ENCODE data around the gene KLHL33. TPM values are rescaled to one million over a fixed set of nuclear protein-coding genes. Genes with fewer than 3 reads are reported as not detected.
"Not testable (repeated sequence)": the region's sequence is repeated elsewhere in the genome, so short reads cannot be mapped to it uniquely, and the experiment has no call there.

The KLHL33 gene
- total RNA-seq, 2 experiments from 2014 or later: 0.12 TPM; not detected in 1

- H3K36me3 Mint-ChIP-seq: peaks cover 35% of the 10 kb centered on the region
- H3K4me3 Mint-ChIP-seq: peak overlapping the region; percentile 89
- no peaks in the 10 kb centered on the region for H3K27me3 Mint-ChIP-seq
- intact Hi-C loops (cut with micrococcal nuclease): loop anchor here (1.0 to 2.0 kb wide), 9 partner anchors 8 to 213 kb away; partner anchors contain the start of genes APEX1, CCNB1IP1, PARP2 and PIP4P1
- ChIA-PET POLR2A (interaction anchor here (1.0 to 5.0 kb wide), 10 partner anchors 7 to 137 kb away, joined by 3 to 66 read pairs (median 8); partner anchors contain the start of genes APEX1, CCNB1IP1, OSGEP and PARP2), CTCF (interaction anchor here (0.7 to 2.3 kb wide), 2 partner anchors 13 to 162 kb away, joined by 3 to 12 read pairs; partner anchors contain the start of genes APEX1 and OSGEP)
- no peak for DNase-seq
- no peaks in the 10 kb centered on the region for H3K9me3 Mint-ChIP-seq
- H3K27ac Mint-ChIP-seq: peak overlapping the region; percentile 99
- H3K4me1 Mint-ChIP-seq (ENCODE audit: low read depth): peaks cover 33% of the 10 kb centered on the region
Measured at GRCh38 chr14:20468764-20469241, 32.8 kb upstream of the KLHL33 start.

GRCh38 chr14:20461225-20462141, 25.5 kb upstream of the KLHL33 start, which contains the start of gene PIP4P1:
Gene PIP4P1 (minus strand): TSS chr14:20461434. CDS start chr14:20461325, 109 bp downstream.
- H3K4me1 Mint-ChIP-seq (ENCODE audit: low read depth): peaks cover 33% of the 10 kb centered on the region
- H3K27ac Mint-ChIP-seq: peak within 1 kb of the TSS; percentile 93
- intact Hi-C loops (cut with micrococcal nuclease): loop anchor here (1.0 to 5.0 kb wide), 7 partner anchors 8 to 806 kb away; partner anchors contain the start of genes HNRNPC, PARP2 and PNP
- H3K9me3 Mint-ChIP-seq: no peaks in the 10 kb centered on the region
- POLR2A ChIA-PET: interaction anchor here (0.6 to 4.5 kb wide), 7 partner anchors 8 to 626 kb away, joined by 3 to 37 read pairs (median 5); partner anchors contain the start of genes PARP2 and PNP
- H3K4me3 Mint-ChIP-seq: peak within 1 kb of the TSS; percentile 91
- DNase-seq: peak; percentile 99
- peaks cover 24% of the 10 kb centered on the region for H3K36me3 Mint-ChIP-seq
- CTCF ChIA-PET: interaction anchor here (1.0 to 2.6 kb wide), 8 partner anchors 8 to 510 kb away, joined by 3 to 12 read pairs (median 4); partner anchors contain the start of genes PARP2 and PNP
- H3K27me3 Mint-ChIP-seq: no peaks in the 10 kb centered on the region

DNA sequence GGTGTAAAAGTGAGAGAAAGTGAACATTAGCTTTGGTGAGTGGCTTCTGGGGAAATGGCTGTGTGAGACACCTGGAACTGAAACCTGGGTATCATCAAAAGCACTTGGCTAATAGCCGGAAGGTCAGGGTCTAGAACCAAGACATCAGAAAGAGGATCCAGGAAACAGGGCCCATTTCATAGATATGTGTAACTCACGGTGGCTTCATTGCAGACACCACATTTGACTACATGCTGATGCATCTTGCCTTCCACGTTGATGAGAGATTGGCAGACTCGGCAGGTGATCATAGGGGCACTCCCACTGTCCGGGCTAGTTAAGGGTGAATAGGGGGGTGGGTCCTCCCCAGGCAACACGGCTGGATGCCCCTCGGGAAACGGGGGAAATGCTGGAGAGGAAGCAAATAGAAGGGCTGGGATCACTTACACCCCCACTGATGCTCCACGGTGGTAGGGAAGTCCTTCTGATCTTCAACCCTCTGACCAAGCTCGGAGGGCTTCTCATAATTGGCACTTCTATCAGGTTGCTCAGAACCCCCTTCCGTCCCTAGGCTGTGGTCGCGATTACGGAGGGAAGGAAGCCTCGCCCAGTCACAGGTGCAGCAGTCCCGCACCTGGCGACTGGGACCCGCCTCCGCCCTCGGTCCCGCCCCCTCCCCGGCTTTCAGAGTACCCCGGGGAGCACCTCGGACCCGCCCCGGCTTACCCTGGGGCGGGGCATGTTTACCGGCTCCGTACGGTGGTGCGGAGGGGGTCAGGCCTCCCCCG, 24.7 kb upstream of the KLHL33 start:
- H3K27me3 Mint-ChIP-seq: no peaks in the 10 kb centered on the region
- H3K4me1 Mint-ChIP-seq (ENCODE audit: low read depth): peaks cover 33% of the 10 kb centered on the region
- H3K9me3 Mint-ChIP-seq: no peaks in the 10 kb centered on the region
- POLR2A ChIA-PET: interaction anchor here (0.6 to 4.5 kb wide), 7 partner anchors 9 to 627 kb away, joined by 3 to 37 read pairs (median 5); partner anchors contain the start of genes PARP2 and PNP
- peak overlapping the region; percentile 93 for H3K27ac Mint-ChIP-seq
- H3K36me3 Mint-ChIP-seq: peaks cover 24% of the 10 kb centered on the region
- intact Hi-C loops (cut with micrococcal nuclease): loop anchor here (1.0 to 5.0 kb wide), 7 partner anchors 9 to 807 kb away; partner anchors contain the start of genes HNRNPC, PARP2 and PNP
- H3K4me3 Mint-ChIP-seq: peak overlapping the region; percentile 91
- DNase-seq: peak; percentile 67
- CTCF ChIA-PET: interaction anchor here (1.0 to 2.6 kb wide), 6 partner anchors 9 to 230 kb away, joined by 3 to 12 read pairs (median 4); partner anchors contain the start of genes PARP2 and PNP

DNA sequence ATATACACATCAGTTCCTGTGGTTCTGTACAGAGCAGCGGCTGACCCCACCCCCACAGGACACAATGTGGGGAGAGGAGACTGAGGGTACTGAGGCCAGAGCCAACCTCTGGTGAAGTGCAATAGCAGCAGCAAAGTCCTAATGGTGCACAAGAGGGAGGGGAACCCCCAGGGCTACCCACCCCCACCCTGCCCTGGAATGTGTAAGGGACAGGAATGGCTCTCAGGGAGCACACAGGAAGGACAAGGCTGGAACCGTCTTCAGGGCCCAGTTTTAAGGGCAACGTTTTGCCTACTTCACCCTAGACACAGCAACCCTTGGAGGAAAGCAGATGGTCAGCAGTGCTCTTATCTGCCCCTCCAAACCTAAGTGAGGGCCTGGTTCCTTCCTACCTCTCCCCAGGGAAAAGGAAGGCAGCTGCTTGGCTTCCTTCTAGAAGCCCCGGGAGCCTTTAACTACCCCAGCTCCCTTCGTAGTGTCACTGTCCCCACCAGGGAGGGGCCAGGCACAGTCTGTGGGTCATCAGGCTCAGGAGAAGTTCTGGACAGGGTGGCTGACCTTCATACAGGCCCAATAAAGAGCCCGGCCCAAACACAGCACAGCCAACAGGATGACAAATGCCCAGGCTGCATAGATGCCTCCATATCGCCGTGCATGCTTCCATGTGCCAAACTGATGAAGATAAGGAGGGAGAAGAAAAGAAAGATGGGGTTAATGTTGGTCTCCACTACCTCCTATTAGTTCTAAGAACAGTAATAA, 22.2 kb upstream of the KLHL33 start:
- H3K4me1 Mint-ChIP-seq (ENCODE audit: low read depth): peaks cover 37% of the 10 kb centered on the region
- intact Hi-C loops (cut with micrococcal nuclease): loop anchor here (10.0 kb wide), 1 partner anchor 647 kb away; the partner anchor contains the start of gene TMEM253
- no peak overlapping the region for H3K27ac Mint-ChIP-seq
- no peaks in the 10 kb centered on the region for H3K9me3 Mint-ChIP-seq
- no peak for DNase-seq
- ChIA-PET POLR2A (no interaction called here), CTCF (no interaction called here)
- H3K36me3 Mint-ChIP-seq: peaks cover 24% of the 10 kb centered on the region
- no peaks in the 10 kb centered on the region for H3K27me3 Mint-ChIP-seq
- no peak overlapping the region for H3K4me3 Mint-ChIP-seq

- Mint-ChIP-seq H3K27ac (no peak overlapping the region), H3K4me1 (ENCODE audit: low read depth) (peaks cover 40% of the 10 kb centered on the region), H3K9me3 (no peaks in the 10 kb centered on the region), H3K36me3 (peaks cover 30% of the 10 kb centered on the region), H3K4me3 (no peak overlapping the region), H3K27me3 (no peaks in the 10 kb centered on the region)
- DNase-seq: no peak
- intact Hi-C loops (cut with micrococcal nuclease): loop anchor here (10.0 kb wide), 1 partner anchor 648 kb away; the partner anchor contains the start of gene TMEM253
- ChIA-PET POLR2A (interaction anchor here (2.5 to 4.6 kb wide), 3 partner anchors 13 to 114 kb away, joined by 16 to 66 read pairs (median 42); partner anchors contain the start of genes PARP2, PNP and TEP1), CTCF (no interaction called here)
Measured at GRCh38 chr14:20456971-20457370, 21.0 kb upstream of the KLHL33 start.

DNA sequence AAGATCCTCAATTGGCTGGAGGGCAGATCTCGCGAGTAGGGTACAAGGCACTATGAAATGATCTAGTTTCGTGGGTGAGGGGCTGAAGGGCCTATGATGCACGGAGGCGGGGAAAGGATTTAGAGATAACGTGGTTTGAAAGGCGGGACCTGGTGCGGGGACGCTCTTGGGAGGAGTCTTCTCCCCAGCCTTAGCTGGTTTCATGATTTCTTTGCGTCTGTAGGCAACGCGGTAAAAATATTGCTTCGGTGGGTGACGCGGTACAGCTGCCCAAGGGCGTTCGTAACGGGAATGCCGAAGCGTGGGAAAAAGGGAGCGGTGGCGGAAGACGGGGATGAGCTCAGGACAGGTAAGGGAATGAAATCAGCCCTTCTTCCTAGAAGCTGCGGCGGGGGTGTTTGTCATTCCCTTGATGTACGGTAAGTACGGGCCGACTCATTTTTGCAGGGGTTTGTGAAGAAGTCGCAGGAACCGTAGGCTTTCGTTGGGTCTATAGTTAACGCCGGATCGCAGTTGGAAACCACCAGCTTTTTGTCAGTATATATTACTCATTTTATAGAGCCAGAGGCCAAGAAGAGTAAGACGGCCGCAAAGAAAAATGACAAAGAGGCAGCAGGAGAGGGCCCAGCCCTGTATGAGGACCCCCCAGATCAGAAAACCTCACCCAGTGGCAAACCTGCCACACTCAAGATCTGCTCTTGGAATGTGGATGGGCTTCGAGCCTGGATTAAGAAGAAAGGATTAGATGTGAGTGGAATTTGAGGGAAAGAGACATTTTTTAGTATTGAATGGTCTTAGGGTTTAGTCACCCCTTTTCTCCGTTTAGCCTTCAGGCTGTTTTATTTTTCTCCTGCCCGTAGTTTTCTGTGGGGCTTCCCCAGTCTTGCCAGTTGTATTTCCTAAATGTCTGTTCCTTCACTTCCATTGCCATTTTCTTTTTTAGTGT, 19.7 kb upstream of the KLHL33 start:
- H3K9me3 Mint-ChIP-seq: no peaks in the 10 kb centered on the region
- intact Hi-C loops (cut with micrococcal nuclease): loop anchor here (1.0 to 10.0 kb wide), 8 partner anchors 14 to 649 kb away; partner anchors contain the start of genes CCNB1IP1, PARP2, PNP and TMEM253
- peaks cover 32% of the 10 kb centered on the region for H3K36me3 Mint-ChIP-seq
- CTCF ChIA-PET: interaction anchor here (0.7 to 4.3 kb wide), 9 partner anchors 11 to 515 kb away, joined by 3 to 29 read pairs (median 6); partner anchors contain the start of genes PARP2, PNP and TEP1
- POLR2A ChIA-PET: interaction anchor here (0.6 to 4.6 kb wide), 12 partner anchors 9 to 228 kb away, joined by 3 to 66 read pairs (median 6); partner anchors contain the start of genes PARP2, PNP and TEP1
- H3K4me3 Mint-ChIP-seq: no peak overlapping the region
- peak; percentile 70 for DNase-seq
- H3K27me3 Mint-ChIP-seq: no peaks in the 10 kb centered on the region
- H3K27ac Mint-ChIP-seq: no peak overlapping the region
- peaks cover 31% of the 10 kb centered on the region for H3K4me1 Mint-ChIP-seq (ENCODE audit: low read depth)

GRCh38 chr14:20454516-20455354, 18.8 kb upstream of the KLHL33 start, which contains the start of the genes APEX1 and OSGEP:
Gene APEX1 (plus strand): TSS chr14:20455226. CDS start chr14:20455646, 420 bp downstream.
Gene OSGEP (minus strand): TSS chr14:20454812. CDS start chr14:20454683, 129 bp downstream.
- intact Hi-C loops (cut with micrococcal nuclease): loop anchor here (1.0 to 10.0 kb wide), 9 partner anchors 15 to 650 kb away; partner anchors contain the start of genes CCNB1IP1, PARP2, PNP and TEP1
- peak within 1 kb of the TSS; percentile 13 for H3K4me3 Mint-ChIP-seq
- H3K27ac Mint-ChIP-seq: no peak within 1 kb of the TSS
- peaks cover 22% of the 10 kb centered on the region for H3K4me1 Mint-ChIP-seq (ENCODE audit: low read depth)
- ChIA-PET POLR2A (interaction anchor here (0.6 to 4.6 kb wide), 12 partner anchors 9 to 229 kb away, joined by 3 to 66 read pairs (median 6); partner anchors contain the start of genes PARP2, PNP and TEP1), CTCF (interaction anchor here (0.7 to 4.3 kb wide), 9 partner anchors 11 to 516 kb away, joined by 3 to 29 read pairs (median 6); partner anchors contain the start of genes PARP2, PNP and TEP1)
- H3K9me3 Mint-ChIP-seq: no peaks in the 10 kb centered on the region
- DNase-seq: peak; percentile 99
- H3K27me3 Mint-ChIP-seq: no peaks in the 10 kb centered on the region
- peaks cover 29% of the 10 kb centered on the region for H3K36me3 Mint-ChIP-seq

DNA sequence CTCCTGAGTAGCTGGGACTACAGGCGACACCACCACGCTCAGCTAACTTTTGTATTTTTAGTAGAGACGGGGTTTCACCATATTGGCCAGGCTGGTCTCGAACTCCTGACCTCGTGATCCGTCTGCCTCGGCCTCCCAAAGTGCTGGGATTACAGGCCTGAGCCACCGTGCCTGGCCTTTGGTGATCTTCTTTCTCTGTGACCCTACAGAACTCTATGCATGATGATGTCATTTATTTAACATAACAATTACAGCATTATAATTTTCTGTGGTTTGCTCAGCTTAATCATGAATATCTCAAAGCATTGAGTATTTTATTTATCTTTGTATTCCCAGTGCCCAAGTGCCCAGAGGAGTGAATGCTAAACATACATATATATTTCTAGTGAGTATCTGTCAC, 16.9 kb upstream of the KLHL33 start:
- not testable (repeated sequence) for H3K27ac Mint-ChIP-seq, H3K9me3 Mint-ChIP-seq, H3K27me3 Mint-ChIP-seq, DNase-seq
- intact Hi-C loops (cut with micrococcal nuclease): loop anchor here (10.0 kb wide), 1 partner anchor 652 kb away; the partner anchor contains the start of gene TMEM253
- ChIA-PET POLR2A (interaction anchor here (4.6 kb wide), 1 partner anchor 17 kb away, joined by 66 read pairs; the partner anchor contains the start of gene PNP), CTCF (interaction anchor here (0.6 to 4.3 kb wide), 2 partner anchors 37 to 1004 kb away, joined by 4 to 29 read pairs; no protein-coding TSS in a partner anchor)
- Mint-ChIP-seq H3K4me1 (ENCODE audit: low read depth) (peaks cover 11% of the 10 kb centered on the region), H3K36me3 (peaks cover 32% of the 10 kb centered on the region), H3K4me3 (peak overlapping the region; percentile 31)

Data from activated CD4-positive, alpha-beta memory T cell treated with anti-CD3 and anti-CD28 coated beads for 36 hours (primary cell).